A549 treated with GW870086 at 1 μM for 4 hours (cell line): ENCODE measurements around the gene OTUD7B. TPM values are rescaled to one million over a fixed set of nuclear protein-coding genes. Genes with fewer than 3 reads are reported as not detected.

ENCODE experiments used
- total RNA-seq: library from RNA; stranded (reverse); fragments of 200-300 nt; extraction: Qiagen RNA extraction; gene quantifications from 5 replicates; pipeline ENCODE4 v1.2.3, GENCODE V29; 2022; ENCODE audit warnings: low read depth

Gene OTUD7B
- total RNA-seq = 8.3 to 12.6 TPM (median 12.3 TPM) in 5 replicates

GRCh38 chr1:150010393-150011115 is at the start of gene OTUD7B:
Gene OTUD7B (minus strand): TSS chr1:150010726. CDS start chr1:149977510, 33,216 bp downstream.

DNA sequence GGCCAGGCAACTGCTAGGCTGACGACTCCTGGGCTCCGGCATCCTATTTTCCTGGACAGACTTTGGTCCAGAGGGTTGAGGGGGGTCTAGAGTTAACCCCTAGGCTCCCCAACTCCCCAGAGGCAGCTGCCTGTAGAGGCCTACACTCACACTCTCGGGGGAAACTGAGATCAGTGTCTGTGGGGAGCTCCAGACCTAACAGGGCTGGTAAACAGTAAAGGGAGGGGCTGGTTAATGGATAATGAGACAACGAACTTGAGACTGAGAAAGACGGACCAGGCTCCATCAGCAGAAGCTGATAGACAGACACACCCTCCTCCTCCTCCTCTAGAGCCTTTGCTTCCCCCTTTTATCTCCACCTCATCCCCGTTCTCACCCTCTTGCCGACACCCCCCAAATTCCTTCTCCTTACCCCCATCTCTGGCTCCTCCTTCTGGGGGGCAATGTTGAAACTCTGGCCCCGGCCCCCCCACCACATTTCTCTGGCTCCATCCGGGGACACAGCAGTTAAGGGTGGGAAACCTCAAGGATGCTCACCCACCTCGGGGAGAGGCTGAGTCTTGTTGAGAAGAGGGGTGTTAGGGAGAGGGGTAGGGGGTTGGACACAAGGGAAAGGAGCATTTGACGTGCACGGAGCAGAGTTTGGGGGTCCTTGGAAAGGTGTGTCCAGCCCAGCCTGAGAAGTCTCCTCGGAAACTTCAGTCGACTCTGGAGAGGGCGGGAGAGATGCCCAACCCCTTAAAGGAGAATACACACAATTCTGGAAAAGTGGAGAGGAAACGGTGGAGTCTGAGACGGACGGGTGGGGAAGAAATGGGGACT is 74.1 kb downstream of the OTUD7B start, which contains the start of gene MTMR11:
MTMR11 (minus strand) TSS at position 710 of the 822 bp plus-strand sequence; CDS start at position 478, 232 bp downstream.

DNA sequence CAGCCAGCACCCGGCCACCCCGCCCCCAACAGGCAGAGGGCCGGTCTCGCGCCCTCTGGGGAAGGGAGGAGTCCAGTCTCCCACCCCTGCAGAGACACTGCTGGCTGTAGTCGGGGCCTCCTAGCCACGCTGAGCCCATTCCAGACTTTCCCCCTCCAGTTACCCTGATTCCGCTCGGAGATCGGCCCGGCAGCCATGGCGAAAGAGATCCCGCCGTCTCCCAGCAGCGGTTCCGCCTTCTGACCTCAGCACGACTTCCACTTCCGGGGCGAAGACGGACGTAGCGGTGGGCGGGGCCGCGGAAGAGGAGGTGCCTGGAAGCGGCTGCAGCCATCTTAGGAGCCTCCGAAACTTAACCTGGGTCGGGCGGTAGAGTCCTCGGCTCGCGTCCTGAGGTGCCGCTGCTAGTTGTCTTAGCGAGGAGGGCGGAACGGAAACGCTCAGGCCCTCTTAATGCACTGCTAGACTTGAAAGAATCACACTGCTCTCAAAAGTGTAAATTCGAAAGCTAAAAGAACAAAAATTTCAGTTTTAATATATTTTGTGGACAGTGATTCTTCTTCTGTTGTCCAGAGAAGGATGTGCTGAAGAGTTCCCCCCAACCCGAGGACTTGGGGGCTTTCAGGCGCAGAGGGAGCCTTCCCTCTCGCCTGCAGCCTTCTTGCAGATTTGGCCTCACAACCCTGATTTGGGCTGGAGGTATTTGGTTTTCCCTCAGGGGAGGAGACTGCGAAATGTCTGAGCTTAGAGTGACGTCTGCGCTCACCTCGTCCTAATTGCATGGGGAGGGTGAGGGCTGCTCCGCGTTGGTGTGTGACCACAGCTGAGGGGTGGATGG is 82.7 kb downstream of the OTUD7B start, which contains the start of gene SF3B4:
SF3B4 (minus strand) TSS at position 241 of the 838 bp plus-strand sequence; CDS start at position 197, 44 bp downstream.

DNA sequence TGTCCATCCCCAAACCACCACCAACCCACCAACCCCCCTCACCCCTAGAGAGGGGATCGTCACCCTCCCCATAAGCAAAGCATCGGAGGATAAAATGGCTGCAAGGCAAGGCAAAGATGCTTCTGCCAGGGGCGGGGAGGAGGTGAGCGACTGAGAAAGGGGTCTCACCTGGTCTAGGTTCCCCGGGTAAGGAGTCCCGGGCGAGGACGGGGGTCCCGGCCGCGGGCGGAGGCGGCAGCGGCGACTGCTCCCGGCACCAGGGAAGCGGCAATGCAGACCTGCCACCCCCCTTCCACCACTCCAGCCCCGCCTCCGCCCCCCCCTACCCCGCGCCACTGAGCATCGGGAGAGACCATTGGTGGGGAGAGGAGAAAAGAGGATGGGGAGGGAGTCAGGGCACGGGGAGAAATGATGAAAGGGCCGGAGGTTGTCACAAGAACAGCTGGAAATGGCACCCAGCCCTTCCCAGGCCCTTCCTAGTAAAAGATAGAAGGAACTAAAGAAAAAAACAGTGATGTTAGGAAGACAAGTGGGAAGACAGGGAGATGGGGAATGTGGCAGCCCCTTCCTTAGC is 92.9 kb downstream of the OTUD7B start, which contains the start of gene SV2A:
SV2A (minus strand) TSS at position 274 of the 574 bp plus-strand sequence. CDS start 4,004 bp downstream, outside the sequence.

GRCh38 chr1:149899460-149900284 is 110.9 kb downstream of the OTUD7B start, which contains the start of gene BOLA1:
Gene BOLA1 (plus strand): TSS chr1:149899568. CDS start chr1:149900060, 492 bp downstream.

Other genes with a start within 250 kb of the OTUD7B start
- gene FCGR1A, start 228.0 kb downstream of the OTUD7B start, total RNA-seq = not detected in 5 replicates
- gene BOLA1, start 111.2 kb downstream of the OTUD7B start, total RNA-seq = 16.3 to 24.2 TPM (median 23.3 TPM) in 5 replicates
- 0.08 to 0.12 TPM (median 0.10 TPM) in 5 replicates for gene SV2A, start 92.9 kb downstream of the OTUD7B start, total RNA-seq
- 119 to 144 TPM (median 123 TPM) in 5 replicates for gene SF3B4, start 82.9 kb downstream of the OTUD7B start, total RNA-seq
- 5.1 to 8.3 TPM (median 7.0 TPM) in 5 replicates for gene MTMR11, start 73.8 kb downstream of the OTUD7B start, total RNA-seq
- 15.8 to 17.3 TPM (median 15.9 TPM) in 5 replicates for gene VPS45, start 57.0 kb upstream of the OTUD7B start, total RNA-seq
- 6.3 to 7.8 TPM (median 6.8 TPM) in 5 replicates for gene PLEKHO1, start 139.2 kb upstream of the OTUD7B start, total RNA-seq
- 34.2 to 51.0 TPM (median 41.1 TPM) in 5 replicates for gene ANP32E, start 225.4 kb upstream of the OTUD7B start, total RNA-seq
- not detected in 5 replicates for gene CA14, start 247.0 kb upstream of the OTUD7B start, total RNA-seq